Left ventricle myocardium inferior (tissue), 1 donor: Measurements from ENCODE around the gene SEMA5B. TPM values are rescaled to one million over a fixed set of nuclear protein-coding genes. Genes with fewer than 3 reads are reported as not detected.

Experiments used
- DNase-seq: peaks from one replicate; pipeline ENCODE4 v3.0.0-alpha.2; 2020
- H3K27ac ChIP-seq: fragments of 200-600 bp; replicated peaks from 2 replicates; pipeline ENCODE4 v1.8.0; 2021
- H3K27me3 ChIP-seq: fragments of 200-600 bp; 2 replicates; pipeline ENCODE4 v1.8.0; 2021; ENCODE audit warnings: low read depth
- H3K36me3 ChIP-seq: fragments of 200-600 bp; 2 replicates; pipeline ENCODE4 v1.8.0; 2021
- H3K4me1 ChIP-seq: fragments of 200-600 bp; 2 replicates; pipeline ENCODE4 v1.8.0; 2021
- H3K4me3 ChIP-seq: fragments of 200-600 bp; 2 replicates; pipeline ENCODE4 v1.8.0; 2021; ENCODE audit warnings: mild to moderate bottlenecking, moderate library complexity
- H3K9me3 ChIP-seq: fragments of 200-600 bp; replicated peaks from 2 replicates; pipeline ENCODE4 v1.8.0; 2021
- CTCF ChIP-seq: fragments of 200-600 bp; IDR thresholded peaks from 2 replicates; pipeline ENCODE4 v1.8.0; 2021; ENCODE audit warnings: antibody characterized with exemption, mild to moderate bottlenecking, borderline replicate concordance
- intact Hi-C: fragments of 100-400 bp; cut with micrococcal nuclease; formaldehyde crosslinking; loops from one replicate; pipeline ENCODE4 v1.11.0; 2022
- total RNA-seq: library from RNA; stranded (reverse); fragmentation: NEBNext Ultra II Directional; extraction: Animal tissue kit (Norgen Biotek cat#: 25700); gene quantifications from one replicate; pipeline ENCODE4 v1.2.1, GENCODE V29; 2021
- donor health status: DM: no; HTN: yes; CAD: no; lungs with severe emphysema.

SEMA5B gene
- total RNA-seq, 1 donor from 2014 or later = 5.3 TPM

GRCh38 chr3:123031051-123031450 lies 3.5 kb upstream of the SEMA5B start:
- H3K9me3 ChIP-seq = no peaks in the 10 kb centered on the region
- H3K27me3 ChIP-seq = peaks cover 15% of the 10 kb centered on the region
- H3K4me1 ChIP-seq = peaks cover 49% of the 10 kb centered on the region
- peak overlapping the region; percentile 23 for H3K27ac ChIP-seq
- no peaks in the 10 kb centered on the region for H3K36me3 ChIP-seq
- no peak for TF ChIP-seq CTCF
- DNase-seq = no peak
- H3K4me3 ChIP-seq = no peak overlapping the region
- intact Hi-C loops = no loop called here

- intact Hi-C loops = loop anchor here (5.0 kb wide), 1 partner anchor 86 kb away; no protein-coding TSS in a partner anchor
- H3K27ac ChIP-seq = peak overlapping the region; percentile 68
- H3K36me3 ChIP-seq = no peaks in the 10 kb centered on the region
- no peak for DNase-seq
- peak overlapping the region; percentile 79 for H3K4me3 ChIP-seq
- peaks cover 24% of the 10 kb centered on the region for H3K27me3 ChIP-seq
- TF ChIP-seq CTCF = peak; percentile 60
- peaks cover 50% of the 10 kb centered on the region for H3K4me1 ChIP-seq
- no peaks in the 10 kb centered on the region for H3K9me3 ChIP-seq
Measured at GRCh38 chr3:123028233-123028828, 768 bp upstream of the SEMA5B start.

- H3K9me3 ChIP-seq = no peaks in the 10 kb centered on the region
- H3K27ac ChIP-seq = peak overlapping the region; percentile 68
- peaks cover 50% of the 10 kb centered on the region for H3K4me1 ChIP-seq
- peaks cover 24% of the 10 kb centered on the region for H3K27me3 ChIP-seq
- no peaks in the 10 kb centered on the region for H3K36me3 ChIP-seq
- intact Hi-C loops = loop anchor here (5.0 kb wide), 1 partner anchor 84 kb away; no protein-coding TSS in a partner anchor
- peak overlapping the region; percentile 79 for H3K4me3 ChIP-seq
- no peak for TF ChIP-seq CTCF
- DNase-seq = peak; percentile 39
Measured at GRCh38 chr3:123026565-123027291, 835 bp downstream of the SEMA5B start.

GRCh38 chr3:123025642-123026521 lies 1.7 kb downstream of the SEMA5B start:
- H3K27me3 ChIP-seq = peaks cover 24% of the 10 kb centered on the region
- H3K4me1 ChIP-seq = peaks cover 42% of the 10 kb centered on the region
- no peak for TF ChIP-seq CTCF
- no peaks in the 10 kb centered on the region for H3K9me3 ChIP-seq
- intact Hi-C loops = loop anchor here (5.0 kb wide), 1 partner anchor 84 kb away; no protein-coding TSS in a partner anchor
- H3K36me3 ChIP-seq = no peaks in the 10 kb centered on the region
- H3K27ac ChIP-seq = peak overlapping the region; percentile 68
- DNase-seq = peak; percentile 32
- peak overlapping the region; percentile 79 for H3K4me3 ChIP-seq

- H3K9me3 ChIP-seq = no peaks in the 10 kb centered on the region
- peaks cover 53% of the 10 kb centered on the region for H3K4me1 ChIP-seq
- peaks cover 24% of the 10 kb centered on the region for H3K27me3 ChIP-seq
- no peak overlapping the region for H3K4me3 ChIP-seq
- intact Hi-C loops = no loop called here
- no peak for DNase-seq
- H3K27ac ChIP-seq = no peak overlapping the region
- no peak for TF ChIP-seq CTCF
- H3K36me3 ChIP-seq = no peaks in the 10 kb centered on the region
Measured at GRCh38 chr3:123024056-123024455, 3.5 kb downstream of the SEMA5B start.
